B cell (primary cell): Measurements from ENCODE around the gene TTC9C. TPM values are rescaled to one million over a fixed set of nuclear protein-coding genes. Genes with fewer than 3 reads are reported as not detected.

Experiments
- ATAC-seq: fragments of 200-7000 bp; cut with Tn5 transposase; one replicate; pipeline ENCODE4 v1.10.0; 2021; ENCODE audit warnings: low read depth, mild to moderate bottlenecking, moderate number of reproducible peaks, moderate library complexity
- CTCF ChIA-PET: fragments of 350-600 bp; sonication (Branson Sonifier 250); formaldehyde crosslinking; loops from one replicate; lab custom pipeline; 2021; ENCODE audit warnings: antibody characterized with exemption, inconsistent platforms; lab: Charles Lee
- POLR2A ChIA-PET: fragments of 350-600 bp; sonication (Branson Sonifier 250); formaldehyde crosslinking; loops from one replicate; lab custom pipeline; 2021; ENCODE audit warnings: antibody characterized with exemption; lab: Charles Lee
- DNase-seq: peaks from one replicate; pipeline ENCODE4 v3.0.0; 2013
- H2AFZ ChIP-seq: 2 replicates; pipeline ENCODE4 v1.6.1; 2012; ENCODE audit warnings: mild to moderate bottlenecking, low read depth, low read length; ENCODE audit not compliant: insufficient read depth, poor library complexity, severe bottlenecking
- H3K27ac ChIP-seq, 2 donors: 1 replicate in 1 of 2; 2 replicates in 1 of 2; pipeline ENCODE4 v1.5.1; 2012 to 2013; ENCODE audit warnings: low read length in 2 of 2, mild to moderate bottlenecking in 2 of 2, moderate library complexity in 1 of 2
- H3K27me3 ChIP-seq, 4 experiments: fragments of 200-600 bp in 1 of 4; sonication (generic) in 1 of 4; replicated peaks in 1 of 4; 1 replicate in 2 of 4; 2 replicates in 2 of 4; pipeline versions ENCODE4 v1.6.1 to v1.7.0; 2013 to 2016; ENCODE audit warnings: low read length in 3 of 4, mild to moderate bottlenecking in 2 of 4, mixed read lengths in 1 of 4, moderate library complexity in 1 of 4; ENCODE audit not compliant: insufficient read depth in 4 of 4, control insufficient read depth in 3 of 4; ENCODE audit errors: control extremely low read depth in 1 of 4
- H3K36me3 ChIP-seq, 2 experiments: replicated peaks in 1 of 2; 1 replicate in 1 of 2; 2 replicates in 1 of 2; pipeline versions ENCODE4 v1.6.1 to v1.7.1; 2013; ENCODE audit warnings: low read length in 1 of 2; ENCODE audit not compliant: insufficient read depth in 2 of 2, control insufficient read depth in 1 of 2; ENCODE audit errors: control extremely low read depth in 1 of 2, extremely low read depth in 1 of 2
- H3K4me1 ChIP-seq, 2 donors: fragments of 200-600 bp in 1 of 2; sonication (generic) in 1 of 2; 1 replicate in 1 of 2; 2 replicates in 1 of 2; pipeline versions ENCODE4 v1.5.1 to v1.6.1; 2013 to 2017; ENCODE audit warnings: low read length in 2 of 2; ENCODE audit not compliant: control insufficient read depth in 2 of 2, insufficient read depth in 2 of 2
- H3K4me2 ChIP-seq: replicated peaks from 2 replicates; pipeline ENCODE3; 2012; ENCODE audit warnings: mild to moderate bottlenecking, low read depth, low read length; ENCODE audit not compliant: poor library complexity, severe bottlenecking
- H3K4me3 ChIP-seq, 5 experiments: fragments of 200-600 bp in 1 of 5; sonication (generic) in 1 of 5; 1 replicate in 3 of 5; 2 replicates in 2 of 5; pipeline versions ENCODE4 v1.5.1 to v1.7.0; 2011 to 2016; ENCODE audit warnings: low read length in 4 of 5, mild to moderate bottlenecking in 4 of 5, low read depth in 2 of 5, control low read depth in 1 of 5, moderate library complexity in 1 of 5; ENCODE audit not compliant: insufficient read depth in 1 of 5; ENCODE audit errors: control extremely low read depth in 1 of 5, extremely low read depth in 1 of 5
- H3K79me2 ChIP-seq: fragments of 200-600 bp; sonication (generic); one replicate; pipeline ENCODE4 v1.6.0; 2016; ENCODE audit warnings: low read length; ENCODE audit not compliant: control insufficient read depth, insufficient read depth
- H3K9ac ChIP-seq: fragments of 200-600 bp; sonication (generic); 2 replicates; pipeline ENCODE4 v1.6.1; 2017; ENCODE audit warnings: mild to moderate bottlenecking, low read length, moderate library complexity
- H3K9me3 ChIP-seq, 3 donors: one replicate each; pipeline versions ENCODE4 v1.6.1 to v1.7.1; 2013; ENCODE audit warnings: low read length in 2 of 3; ENCODE audit not compliant: control insufficient read depth in 2 of 3, insufficient read depth in 1 of 3; ENCODE audit errors: control extremely low read depth in 1 of 3
- H4K20me1 ChIP-seq: 2 replicates; pipeline ENCODE4 v1.6.0; 2012; ENCODE audit warnings: mild to moderate bottlenecking, low read length; ENCODE audit not compliant: insufficient read depth, control insufficient read depth, poor library complexity, severe bottlenecking
- H3K27ac Mint-ChIP-seq: one replicate; pipeline ENCODE4 v1.8.0; 2021; ENCODE audit warnings: mixed read lengths
- H3K27me3 Mint-ChIP-seq: one replicate; pipeline ENCODE4 v1.8.0; 2021; ENCODE audit warnings: mixed read lengths
- H3K4me1 Mint-ChIP-seq: one replicate; pipeline ENCODE4 v1.8.0; 2021; ENCODE audit warnings: mixed read lengths
- H3K4me3 Mint-ChIP-seq: one replicate; pipeline ENCODE4 v1.8.0; 2021; ENCODE audit warnings: mixed read lengths
- H3K9me3 Mint-ChIP-seq: one replicate; pipeline ENCODE4 v1.8.0; 2022; ENCODE audit warnings: mixed read lengths; ENCODE audit not compliant: insufficient read depth
- EZH2 ChIP-seq: IDR thresholded peaks from 2 replicates; pipeline ENCODE4 v1.6.1; 2012; ENCODE audit warnings: borderline replicate concordance, low read depth, mild to moderate bottlenecking, moderate library complexity, low read length; ENCODE audit not compliant: insufficient read depth, poor library complexity, severe bottlenecking
- WGBS: methylation state at CpG from one replicate; pipeline ENCODE4 v1.1.5; 2013; ENCODE audit warnings: missing lambda C conversion rate; ENCODE audit not compliant: insufficient coverage; 5-methylcytosine and 5-hydroxymethylcytosine counted together
- intact Hi-C: fragments of 100-400 bp; cut with micrococcal nuclease; formaldehyde crosslinking; loops from one replicate; pipeline ENCODE4 v1.10.0; 2022
- polyA plus RNA-seq: library from polyadenylated mRNA; depleted of rRNA; stranded (reverse); fragments of >200 nt; gene quantifications from 2 replicates; pipeline ENCODE4 v1.2.3, GENCODE V29; 2012
- total RNA-seq, 2 donors: library from RNA; stranded (reverse); fragments of 120-200 nt in 1 of 2; gene quantifications; 1 replicate in 1 of 2; 2 replicates in 1 of 2; pipeline versions ENCODE4 v1.2.3 to v1.2.4, GENCODE V29; 2013 to 2022
- TF ChIP-seq, protein P1 (sequence below): fragments of 200-600 bp; IDR thresholded peaks from one replicate; pipeline ENCODE4 v1.8.0; 2022; ENCODE audit warnings: antibody characterized with exemption, mild to moderate bottlenecking

TTC9C gene
- total and polyA plus RNA-seq, 2 donors (not counting 1 experiment from before 2014, with no cell fraction given): 33.5 to 56.3 TPM

DNA sequence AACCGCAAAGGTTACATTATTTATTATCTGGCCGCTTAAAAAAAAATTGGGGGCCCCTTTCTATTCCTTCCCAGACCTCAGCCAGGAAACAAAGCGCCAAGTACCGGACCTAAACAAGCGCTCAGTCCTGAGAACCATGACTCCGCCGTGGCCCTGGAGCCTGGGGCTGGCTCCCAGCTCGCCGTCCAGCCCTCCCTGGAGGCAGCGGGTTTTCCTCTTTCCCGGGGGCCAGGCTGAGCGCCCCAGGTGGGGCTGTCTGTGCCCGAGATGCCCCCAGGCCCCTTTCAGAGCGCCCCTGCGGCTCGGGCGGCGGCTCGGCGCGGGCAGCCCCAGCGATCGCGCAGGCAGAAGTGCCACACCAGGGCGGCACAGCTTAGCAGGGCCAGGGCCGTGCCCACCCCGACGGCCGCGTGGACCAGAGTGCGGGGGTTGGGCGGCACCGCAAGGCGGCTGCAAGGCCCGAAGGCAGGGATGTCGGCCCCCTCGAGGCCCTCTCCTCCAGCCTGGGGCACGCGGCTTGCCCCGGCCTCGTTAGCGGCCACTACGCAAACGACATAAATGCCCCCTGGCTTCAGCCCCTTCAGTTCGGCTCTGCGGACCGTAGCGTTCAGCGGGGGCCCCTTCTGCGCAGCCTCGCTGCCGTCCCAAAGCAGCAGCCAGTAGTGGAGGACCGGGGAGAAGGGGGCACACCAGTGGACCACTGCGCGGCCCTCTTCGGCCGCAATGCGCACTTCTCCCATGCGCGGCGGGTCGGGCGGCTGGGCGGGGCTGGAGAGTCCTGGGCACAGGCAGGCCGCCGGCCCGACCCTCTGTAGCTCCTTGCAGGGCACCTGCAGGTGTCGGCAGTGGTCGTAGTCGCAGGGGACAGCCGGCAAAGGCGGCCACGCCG is 40.5 kb upstream of the TTC9C start:
- H4K20me1 ChIP-seq: no peaks in the 10 kb centered on the region
- intact Hi-C loops: no loop called here
- ATAC-seq: no peak
- WGBS: 43% methylated on average over 74 of the region's 74 CpGs
- ChIA-PET POLR2A (no interaction called here), CTCF (no interaction called here)
- peaks cover 3 to 4% of the 10 kb centered on the region in 2 donors for H3K4me1 ChIP-seq
- H3K27me3 Mint-ChIP-seq: peaks cover 4% of the 10 kb centered on the region
- no peaks in the 10 kb centered on the region for H3K9me3 ChIP-seq
- TF ChIP-seq EZH2: no peak
- TF ChIP-seq, protein P1, sequence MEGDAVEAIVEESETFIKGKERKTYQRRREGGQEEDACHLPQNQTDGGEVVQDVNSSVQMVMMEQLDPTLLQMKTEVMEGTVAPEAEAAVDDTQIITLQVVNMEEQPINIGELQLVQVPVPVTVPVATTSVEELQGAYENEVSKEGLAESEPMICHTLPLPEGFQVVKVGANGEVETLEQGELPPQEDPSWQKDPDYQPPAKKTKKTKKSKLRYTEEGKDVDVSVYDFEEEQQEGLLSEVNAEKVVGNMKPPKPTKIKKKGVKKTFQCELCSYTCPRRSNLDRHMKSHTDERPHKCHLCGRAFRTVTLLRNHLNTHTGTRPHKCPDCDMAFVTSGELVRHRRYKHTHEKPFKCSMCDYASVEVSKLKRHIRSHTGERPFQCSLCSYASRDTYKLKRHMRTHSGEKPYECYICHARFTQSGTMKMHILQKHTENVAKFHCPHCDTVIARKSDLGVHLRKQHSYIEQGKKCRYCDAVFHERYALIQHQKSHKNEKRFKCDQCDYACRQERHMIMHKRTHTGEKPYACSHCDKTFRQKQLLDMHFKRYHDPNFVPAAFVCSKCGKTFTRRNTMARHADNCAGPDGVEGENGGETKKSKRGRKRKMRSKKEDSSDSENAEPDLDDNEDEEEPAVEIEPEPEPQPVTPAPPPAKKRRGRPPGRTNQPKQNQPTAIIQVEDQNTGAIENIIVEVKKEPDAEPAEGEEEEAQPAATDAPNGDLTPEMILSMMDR: no peak
- H3K79me2 ChIP-seq: no peaks in the 10 kb centered on the region
- no peak overlapping the region for H3K4me3 ChIP-seq
- H3K4me3 Mint-ChIP-seq: no peak overlapping the region
- peak; percentile 28 for DNase-seq
- no peaks in the 10 kb centered on the region for H3K4me1 Mint-ChIP-seq
- H3K9me3 Mint-ChIP-seq: no peaks in the 10 kb centered on the region
- H3K27ac ChIP-seq: no peak overlapping the region
- H3K9ac ChIP-seq: no peak overlapping the region
- H3K27me3 ChIP-seq: peaks cover 0 to 17% (median 6%) of the 10 kb centered on the region in 4 experiments
- H3K27ac Mint-ChIP-seq: no peak overlapping the region
- peak overlapping the region; percentile 40 for H3K4me2 ChIP-seq
- H2AFZ ChIP-seq: peak overlapping the region; percentile 63
- peaks cover 0 to 15% of the 10 kb centered on the region in 2 experiments for H3K36me3 ChIP-seq

GRCh38 chr11:62688491-62688890 is 39.8 kb upstream of the TTC9C start:
- intact Hi-C loops: no loop called here
- no peak for ATAC-seq

More at GRCh38 chr11:62688491-62688890, 39.8 kb upstream of the TTC9C start:
- ChIA-PET POLR2A (no interaction called here), CTCF (interaction anchor here (1.6 kb wide), 1 partner anchor 15 kb away, joined by 3 read pairs; no protein-coding TSS in a partner anchor)
- Mint-ChIP-seq H3K27me3 (peaks cover 4% of the 10 kb centered on the region), H3K9me3 (no peaks in the 10 kb centered on the region), H3K4me3 (no peak overlapping the region), H3K4me1 (no peaks in the 10 kb centered on the region), H3K27ac (no peak overlapping the region)
- Histone ChIP-seq H3K36me3 (peaks cover 0 to 18% of the 10 kb centered on the region in 2 experiments), H3K4me2 (no peak overlapping the region), H4K20me1 (no peaks in the 10 kb centered on the region), H3K79me2 (no peaks in the 10 kb centered on the region), H2AFZ (no peak overlapping the region), H3K9ac (no peak overlapping the region), H3K4me3 (no peak overlapping the region), H3K4me1 (peaks cover 3 to 4% of the 10 kb centered on the region in 2 donors), H3K27ac (no peak overlapping the region), H3K9me3 (no peaks in the 10 kb centered on the region), H3K27me3 (peaks cover 0 to 17% (median 6%) of the 10 kb centered on the region in 4 experiments)
- TF ChIP-seq, protein P1: no peak
- TF ChIP-seq EZH2: no peak
- DNase-seq: no peak
- WGBS: no CpG with 5 or more reads among the region's 1 CpG
